OCI-LY7 (cell line): ENCODE measurements around the gene LAX1.

Experiments used
- CTCF ChIP-seq: fragments of 200-600 bp; sonication (generic); conservative IDR thresholded peaks from 2 replicates; pipeline ENCODE4 v1.5.1; 2014; ENCODE audit warnings: mild to moderate bottlenecking, antibody characterized with exemption, low read length, moderate library complexity, mixed read lengths
- EZH2phosphoT487 ChIP-seq: fragments of 200-600 bp; sonication (generic); IDR thresholded peaks from 2 replicates; pipeline ENCODE4 v1.6.1; 2018; ENCODE audit warnings: low read depth, borderline replicate concordance, mild to moderate bottlenecking, mixed run types, antibody characterized with exemption, low read length, moderate library complexity, mixed read lengths

GRCh38 chr1:203756036-203756435, 8.9 kb upstream of the LAX1 start:
- TF ChIP-seq CTCF (no peak), EZH2phosphoT487 (no peak)
